MM.1S (cell line): ENCODE measurements around the gene VCX2.

Source experiments
- EZH2 ChIP-seq: fragments of 300-600 bp; sonication (generic); optimal IDR thresholded peaks from 2 replicates; pipeline ENCODE3; 2017; ENCODE audit warnings: low read depth, mild to moderate bottlenecking, antibody characterized with exemption, low read length, mixed read lengths
- TF ChIP-seq, protein P1 (sequence below): fragments of 300-600 bp; sonication (generic); IDR thresholded peaks from 2 replicates; pipeline ENCODE4 v1.5.1; 2016; ENCODE audit warnings: antibody characterized with exemption, low read length, mixed read lengths

DNA sequence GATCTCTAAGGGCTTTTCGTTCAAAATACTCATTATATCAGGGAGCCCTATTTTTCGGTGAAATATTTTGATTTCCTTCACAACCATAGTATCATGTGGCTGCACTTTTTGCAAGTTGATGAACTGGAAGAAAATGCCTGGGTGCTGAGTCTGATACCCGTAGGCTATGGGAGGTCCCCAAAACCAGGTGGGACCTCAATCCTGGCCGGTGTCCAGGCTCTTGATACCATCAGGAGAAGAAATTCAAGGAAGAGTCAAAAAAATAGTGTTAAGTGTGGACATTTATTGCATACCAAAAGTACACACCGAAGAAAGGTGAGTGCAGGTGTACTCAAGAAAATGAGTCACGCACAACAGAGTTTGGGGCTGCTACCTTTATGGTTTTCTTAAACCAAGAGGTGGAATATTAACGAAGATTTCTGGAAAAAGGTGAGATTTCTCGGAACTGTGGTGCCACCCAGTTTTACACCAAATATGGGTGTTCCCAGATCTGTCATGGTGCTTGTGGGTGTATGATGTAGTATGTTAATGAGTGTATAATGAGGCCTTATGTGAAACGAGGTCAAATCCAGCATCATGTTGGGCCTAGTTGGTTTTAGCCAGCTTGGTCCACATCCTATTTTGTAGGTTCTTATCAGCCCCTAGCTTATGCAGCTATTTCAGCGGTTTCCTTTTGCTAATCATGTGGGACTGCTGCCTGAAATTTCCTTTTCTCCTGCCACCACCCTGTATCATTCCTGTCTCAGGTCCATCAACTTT lies 29.9 kb downstream of the VCX2 start:
- TF ChIP-seq, protein P1, sequence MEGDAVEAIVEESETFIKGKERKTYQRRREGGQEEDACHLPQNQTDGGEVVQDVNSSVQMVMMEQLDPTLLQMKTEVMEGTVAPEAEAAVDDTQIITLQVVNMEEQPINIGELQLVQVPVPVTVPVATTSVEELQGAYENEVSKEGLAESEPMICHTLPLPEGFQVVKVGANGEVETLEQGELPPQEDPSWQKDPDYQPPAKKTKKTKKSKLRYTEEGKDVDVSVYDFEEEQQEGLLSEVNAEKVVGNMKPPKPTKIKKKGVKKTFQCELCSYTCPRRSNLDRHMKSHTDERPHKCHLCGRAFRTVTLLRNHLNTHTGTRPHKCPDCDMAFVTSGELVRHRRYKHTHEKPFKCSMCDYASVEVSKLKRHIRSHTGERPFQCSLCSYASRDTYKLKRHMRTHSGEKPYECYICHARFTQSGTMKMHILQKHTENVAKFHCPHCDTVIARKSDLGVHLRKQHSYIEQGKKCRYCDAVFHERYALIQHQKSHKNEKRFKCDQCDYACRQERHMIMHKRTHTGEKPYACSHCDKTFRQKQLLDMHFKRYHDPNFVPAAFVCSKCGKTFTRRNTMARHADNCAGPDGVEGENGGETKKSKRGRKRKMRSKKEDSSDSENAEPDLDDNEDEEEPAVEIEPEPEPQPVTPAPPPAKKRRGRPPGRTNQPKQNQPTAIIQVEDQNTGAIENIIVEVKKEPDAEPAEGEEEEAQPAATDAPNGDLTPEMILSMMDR = no peak
- no peak for TF ChIP-seq EZH2
